ENCODE data around the gene C2orf76.

DNA sequence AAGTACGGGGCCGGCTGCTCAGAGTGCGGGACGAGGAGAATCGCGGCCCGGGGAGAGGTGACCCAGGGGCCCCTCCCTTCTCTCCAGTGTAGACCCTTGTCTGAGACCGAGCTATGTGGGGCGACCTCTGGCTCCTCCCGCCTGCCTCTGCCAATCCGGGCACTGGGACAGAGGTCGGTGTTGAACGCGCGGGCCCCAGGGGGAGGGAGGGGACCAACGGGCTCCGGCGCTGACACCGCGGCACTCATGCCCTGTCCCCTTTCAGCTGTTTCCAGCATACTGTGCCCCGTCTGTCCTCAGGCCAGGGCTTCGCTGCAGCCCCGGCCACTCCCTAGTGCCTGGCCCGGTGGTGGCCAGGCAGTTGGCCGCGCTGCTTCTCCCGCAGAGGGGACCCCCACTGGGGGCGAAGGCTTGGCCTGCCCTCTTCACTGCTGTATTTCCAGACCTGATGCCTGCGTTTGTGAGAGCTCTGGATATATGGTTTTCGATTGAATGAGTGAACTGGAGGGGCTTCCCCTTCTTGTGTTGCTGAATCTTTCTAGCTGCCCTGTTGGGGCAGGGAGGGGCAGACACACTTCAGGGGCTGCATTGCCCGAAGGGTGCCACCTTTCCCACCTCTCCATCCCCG lies 952 bp upstream of the C2orf76 start:
- TF ChIP-seq, protein P1, sequence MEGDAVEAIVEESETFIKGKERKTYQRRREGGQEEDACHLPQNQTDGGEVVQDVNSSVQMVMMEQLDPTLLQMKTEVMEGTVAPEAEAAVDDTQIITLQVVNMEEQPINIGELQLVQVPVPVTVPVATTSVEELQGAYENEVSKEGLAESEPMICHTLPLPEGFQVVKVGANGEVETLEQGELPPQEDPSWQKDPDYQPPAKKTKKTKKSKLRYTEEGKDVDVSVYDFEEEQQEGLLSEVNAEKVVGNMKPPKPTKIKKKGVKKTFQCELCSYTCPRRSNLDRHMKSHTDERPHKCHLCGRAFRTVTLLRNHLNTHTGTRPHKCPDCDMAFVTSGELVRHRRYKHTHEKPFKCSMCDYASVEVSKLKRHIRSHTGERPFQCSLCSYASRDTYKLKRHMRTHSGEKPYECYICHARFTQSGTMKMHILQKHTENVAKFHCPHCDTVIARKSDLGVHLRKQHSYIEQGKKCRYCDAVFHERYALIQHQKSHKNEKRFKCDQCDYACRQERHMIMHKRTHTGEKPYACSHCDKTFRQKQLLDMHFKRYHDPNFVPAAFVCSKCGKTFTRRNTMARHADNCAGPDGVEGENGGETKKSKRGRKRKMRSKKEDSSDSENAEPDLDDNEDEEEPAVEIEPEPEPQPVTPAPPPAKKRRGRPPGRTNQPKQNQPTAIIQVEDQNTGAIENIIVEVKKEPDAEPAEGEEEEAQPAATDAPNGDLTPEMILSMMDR (IDR thresholded peaks at IDR 0.05) = no peak
- peak in 1 of 2 donors; percentile 10 for TF ChIP-seq POLR2A (IDR thresholded peaks at IDR 0.05)

Measured in Peyer's patch (tissue), 4 donors.